Stomach (tissue), 4 donors: Measurements from ENCODE around the gene DNAI7.

Experiments
- EP300 ChIP-seq: sonication (generic); formaldehyde crosslinking; IDR thresholded peaks from one replicate; pipeline ENCODE4 v1.6.1; 2017; ENCODE audit warnings: antibody characterized with exemption
- POLR2A ChIP-seq, 4 donors: fragments of 450-650 bp; IDR thresholded peaks; one replicate each; pipeline ENCODE4 v1.6.1; 2016; ENCODE audit warnings: antibody characterized with exemption in 4 of 4, control low read depth in 2 of 4, mild to moderate bottlenecking in 1 of 4, moderate library complexity in 1 of 4
- POLR2AphosphoS5 ChIP-seq, 3 donors: sonication (generic); formaldehyde crosslinking; IDR thresholded peaks; one replicate each; pipeline ENCODE4 v1.6.1; 2016; ENCODE audit warnings: antibody characterized with exemption in 3 of 3
- TF ChIP-seq, protein P1 (sequence below), 7 experiments: fragments of 450-650 bp in 4 of 7; fragments of 200-600 bp in 3 of 7; sonication (generic) in 3 of 7; IDR thresholded peaks; one replicate each; pipeline ENCODE4 v1.5.1; 2016 to 2019; ENCODE audit warnings: antibody characterized with exemption in 7 of 7, control low read depth in 2 of 7, mild to moderate bottlenecking in 1 of 7

DNA sequence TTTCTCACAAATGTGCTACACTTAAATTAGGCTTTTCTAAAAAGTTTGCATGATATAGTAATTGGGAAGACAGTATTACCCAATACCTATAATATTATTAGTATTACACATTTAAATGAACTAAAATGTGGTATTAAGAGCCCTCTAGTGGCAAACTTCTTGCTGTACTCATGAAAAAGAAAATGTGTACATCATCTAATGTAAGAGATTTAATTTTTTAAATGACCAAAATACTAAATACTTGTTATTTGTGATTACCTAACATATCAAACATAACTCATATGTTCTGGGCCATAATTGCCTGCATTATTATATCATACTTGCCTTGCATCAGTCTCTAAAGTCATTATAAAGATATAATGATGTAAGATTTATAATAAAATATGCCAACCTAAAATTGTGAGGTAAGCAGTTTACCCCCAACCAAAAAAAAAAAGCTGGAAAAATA is 64.2 kb downstream of the DNAI7 start:
- TF ChIP-seq, protein P1, sequence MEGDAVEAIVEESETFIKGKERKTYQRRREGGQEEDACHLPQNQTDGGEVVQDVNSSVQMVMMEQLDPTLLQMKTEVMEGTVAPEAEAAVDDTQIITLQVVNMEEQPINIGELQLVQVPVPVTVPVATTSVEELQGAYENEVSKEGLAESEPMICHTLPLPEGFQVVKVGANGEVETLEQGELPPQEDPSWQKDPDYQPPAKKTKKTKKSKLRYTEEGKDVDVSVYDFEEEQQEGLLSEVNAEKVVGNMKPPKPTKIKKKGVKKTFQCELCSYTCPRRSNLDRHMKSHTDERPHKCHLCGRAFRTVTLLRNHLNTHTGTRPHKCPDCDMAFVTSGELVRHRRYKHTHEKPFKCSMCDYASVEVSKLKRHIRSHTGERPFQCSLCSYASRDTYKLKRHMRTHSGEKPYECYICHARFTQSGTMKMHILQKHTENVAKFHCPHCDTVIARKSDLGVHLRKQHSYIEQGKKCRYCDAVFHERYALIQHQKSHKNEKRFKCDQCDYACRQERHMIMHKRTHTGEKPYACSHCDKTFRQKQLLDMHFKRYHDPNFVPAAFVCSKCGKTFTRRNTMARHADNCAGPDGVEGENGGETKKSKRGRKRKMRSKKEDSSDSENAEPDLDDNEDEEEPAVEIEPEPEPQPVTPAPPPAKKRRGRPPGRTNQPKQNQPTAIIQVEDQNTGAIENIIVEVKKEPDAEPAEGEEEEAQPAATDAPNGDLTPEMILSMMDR (IDR thresholded peaks at IDR 0.05), result peak in 4 of 7 experiments; percentile 41 to 70 (median 54)
- no peak for TF ChIP-seq POLR2A (IDR thresholded peaks at IDR 0.05)
- no peak for TF ChIP-seq POLR2AphosphoS5 (IDR thresholded peaks at IDR 0.05)
- TF ChIP-seq EP300, result no peak
